ENCODE results near the gene OR4C11.

The OR4C11 gene

DNA sequence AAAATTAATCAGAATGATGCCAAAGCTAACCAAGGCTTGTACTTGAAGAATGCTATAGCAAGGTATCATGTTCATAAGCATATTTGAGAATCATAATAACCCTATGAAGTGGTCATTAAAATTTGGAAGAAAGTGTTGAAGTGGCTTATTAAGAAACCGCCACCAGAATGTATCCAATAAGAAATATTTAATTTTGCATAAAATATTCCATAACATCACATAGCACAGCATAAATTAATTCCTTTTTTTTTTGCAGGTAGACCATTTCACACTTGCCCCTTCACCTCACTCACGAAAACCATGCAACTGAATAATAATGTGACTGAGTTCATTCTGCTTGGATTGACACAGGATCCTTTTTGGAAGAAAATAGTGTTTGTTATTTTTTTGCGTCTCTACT lies 35.6 kb downstream of the OR4C11 start, which contains the start of gene OR4C16:
TSS of gene OR4C16 (plus strand) at position 301 of the 400 bp plus-strand sequence. CDS start at position 301, 0 bp downstream.
- DNase-seq (ENCODE audit: extremely low read depth, low read depth), result no peak
- no peak for TF ChIP-seq CTCF (IDR thresholded peaks at IDR 0.05; ENCODE audit: low read depth, low read length)

- DNase-seq (ENCODE audit: extremely low read depth, low read depth), result no peak
- TF ChIP-seq CTCF (IDR thresholded peaks at IDR 0.05; ENCODE audit: low read depth, low read length), result no peak
Observed at GRCh38 chr11:55554169-55554568, 53.3 kb downstream of the OR4C11 start, which contains the start of gene OR4C15. OR4C15 (plus strand) TSS chr11:55554469; CDS start chr11:55554469, 0 bp downstream.

Data from AG09319 (cell line).